ENCODE measurements around the gene DNAJC3.

Gene DNAJC3

GRCh38 chr13:95724252-95724651 is 47.3 kb downstream of the DNAJC3 start:
- H3K9ac ChIP-seq (ENCODE audit: low read depth, low read length, poor library complexity, severe bottlenecking) = no peak overlapping the region
- TF ChIP-seq CTCF (conservative IDR thresholded peaks at IDR 0.05; ENCODE audit: low read length) = no peak
- TF ChIP-seq EZH2phosphoT487 (IDR thresholded peaks at IDR 0.05; ENCODE audit: borderline replicate concordance) = no peak
- H3F3A ChIP-seq (ENCODE audit: low read depth) = no peaks in the 10 kb centered on the region
- H3K9me3 ChIP-seq (ENCODE audit: insufficient read depth, low read depth, low read length) = no peaks in the 10 kb centered on the region
- H4K20me1 ChIP-seq (ENCODE audit: insufficient read depth, low read length, poor library complexity, severe bottlenecking) = peaks cover 8% of the 10 kb centered on the region
- peaks cover 21% of the 10 kb centered on the region for H3K36me3 ChIP-seq (ENCODE audit: insufficient read depth, low read length)
- H3K79me2 ChIP-seq (ENCODE audit: insufficient read depth, low read length) = peaks cover 12% of the 10 kb centered on the region; the same call in 1 of the 2 replicates
- no peak overlapping the region for H2AFZ ChIP-seq (ENCODE audit: low read length)
- H3K27me3 ChIP-seq (ENCODE audit: insufficient read depth, low read length, poor library complexity, severe bottlenecking) = no peaks in the 10 kb centered on the region
- no peak overlapping the region for H3K4me3 ChIP-seq (ENCODE audit: low read length, poor library complexity, severe bottlenecking)
- H3K9me2 ChIP-seq (replicated peaks; ENCODE audit: low read depth, low read length) = no peaks in the 10 kb centered on the region
- H3K4me2 ChIP-seq (ENCODE audit: low read depth, low read length, poor library complexity, severe bottlenecking) = no peak overlapping the region
- H3K4me1 ChIP-seq (ENCODE audit: insufficient read depth, low read length, poor library complexity, severe bottlenecking) = no peaks in the 10 kb centered on the region

GRCh38 chr13:95726876-95727275 is 49.9 kb downstream of the DNAJC3 start:
- no peaks in the 10 kb centered on the region for H3F3A ChIP-seq (ENCODE audit: low read depth)
- no peak for TF ChIP-seq EZH2phosphoT487 (IDR thresholded peaks at IDR 0.05; ENCODE audit: borderline replicate concordance)
- no peak for TF ChIP-seq CTCF (conservative IDR thresholded peaks at IDR 0.05; ENCODE audit: low read length)
- H3K36me3 ChIP-seq (ENCODE audit: insufficient read depth, low read length) = peaks cover 31% of the 10 kb centered on the region
- no peak overlapping the region for H3K4me2 ChIP-seq (ENCODE audit: low read depth, low read length, poor library complexity, severe bottlenecking)
- peaks cover 34% of the 10 kb centered on the region for H3K79me2 ChIP-seq (ENCODE audit: insufficient read depth, low read length)
- H4K20me1 ChIP-seq (ENCODE audit: insufficient read depth, low read length, poor library complexity, severe bottlenecking) = peaks cover 4% of the 10 kb centered on the region
- no peaks in the 10 kb centered on the region for H3K27me3 ChIP-seq (ENCODE audit: insufficient read depth, low read length, poor library complexity, severe bottlenecking)
- H3K4me3 ChIP-seq (ENCODE audit: low read length, poor library complexity, severe bottlenecking) = no peak overlapping the region
- no peaks in the 10 kb centered on the region for H3K9me2 ChIP-seq (replicated peaks; ENCODE audit: low read depth, low read length)
- no peaks in the 10 kb centered on the region; the same call in 1 of the 2 replicates for H3K9me3 ChIP-seq (ENCODE audit: insufficient read depth, low read depth, low read length)
- H3K4me1 ChIP-seq (ENCODE audit: insufficient read depth, low read length, poor library complexity, severe bottlenecking) = no peaks in the 10 kb centered on the region
- no peak overlapping the region for H2AFZ ChIP-seq (ENCODE audit: low read length)
- no peak overlapping the region for H3K9ac ChIP-seq (ENCODE audit: low read depth, low read length, poor library complexity, severe bottlenecking)

GRCh38 chr13:95728957-95729356 is 52.0 kb downstream of the DNAJC3 start:
- Histone ChIP-seq H3K27me3 (ENCODE audit: insufficient read depth, low read length, poor library complexity, severe bottlenecking) (no peaks in the 10 kb centered on the region), H3K9ac (ENCODE audit: low read depth, low read length, poor library complexity, severe bottlenecking) (no peak overlapping the region), H4K20me1 (ENCODE audit: insufficient read depth, low read length, poor library complexity, severe bottlenecking) (peaks cover 4% of the 10 kb centered on the region), H3K9me3 (ENCODE audit: insufficient read depth, low read depth, low read length) (peaks cover 3% of the 10 kb centered on the region; the same call in 1 of the 2 replicates), H3K4me2 (ENCODE audit: low read depth, low read length, poor library complexity, severe bottlenecking) (no peak overlapping the region), H3K9me2 (replicated peaks; ENCODE audit: low read depth, low read length) (no peaks in the 10 kb centered on the region), H3K79me2 (ENCODE audit: insufficient read depth, low read length) (peaks cover 51% of the 10 kb centered on the region), H3F3A (ENCODE audit: low read depth) (no peaks in the 10 kb centered on the region), H3K4me1 (ENCODE audit: insufficient read depth, low read length, poor library complexity, severe bottlenecking) (no peaks in the 10 kb centered on the region), H2AFZ (ENCODE audit: low read length) (no peak overlapping the region), H3K4me3 (ENCODE audit: low read length, poor library complexity, severe bottlenecking) (no peak overlapping the region), H3K36me3 (ENCODE audit: insufficient read depth, low read length) (peaks cover 29% of the 10 kb centered on the region)
- TF ChIP-seq CTCF (conservative IDR thresholded peaks at IDR 0.05; ENCODE audit: low read length) = no peak
- TF ChIP-seq EZH2phosphoT487 (IDR thresholded peaks at IDR 0.05; ENCODE audit: borderline replicate concordance) = no peak
